22Rv1 (cell line): ENCODE results near the gene SEMA5A.

ENCODE experiments used
- CTCF ChIP-seq: fragments of 450-650 bp; IDR thresholded peaks from 2 replicates; pipeline ENCODE4 v1.5.1; 2017; ENCODE audit warnings: mild to moderate bottlenecking
- ZFX ChIP-seq: fragments of 450-650 bp; IDR thresholded peaks from 2 replicates; pipeline ENCODE4 v1.6.1; 2017; ENCODE audit warnings: antibody characterized with exemption, borderline replicate concordance

- TF ChIP-seq CTCF (no peak), ZFX (no peak)
These were observed 65.9 kb downstream of the SEMA5A start for GRCh38 chr5:9479990-9480389.
